Uterus (tissue), 4 donors: ENCODE measurements around the gene PTGFRN. TPM values are rescaled to one million over a fixed set of nuclear protein-coding genes. Genes with fewer than 3 reads are reported as not detected.

ENCODE experiments used
- DNase-seq, 2 donors: peaks; one replicate each; pipeline ENCODE4 v3.0.0-alpha.2; 2019 to 2020
- H3K27ac ChIP-seq, 2 donors: fragments of 200-600 bp; sonication (generic); 1 replicate in 1 of 2; 2 replicates in 1 of 2; pipeline ENCODE4 v1.5.1; 2016 to 2018
- H3K27me3 ChIP-seq, 2 donors: fragments of 200-600 bp; sonication (generic); one replicate each; pipeline ENCODE4 v1.5.1; 2018 to 2019; ENCODE audit warnings: control low read depth in 1 of 2
- H3K36me3 ChIP-seq, 2 donors: fragments of 200-600 bp; sonication (generic); one replicate each; pipeline ENCODE4 v1.5.1; 2019; ENCODE audit warnings: control low read depth in 1 of 2
- H3K4me1 ChIP-seq, 2 donors: fragments of 200-600 bp; sonication (generic); one replicate each; pipeline ENCODE4 v1.5.1; 2018 to 2019; ENCODE audit warnings: control low read depth in 1 of 2
- H3K4me3 ChIP-seq, 2 donors: fragments of 200-600 bp; sonication (generic); 1 replicate in 1 of 2; 2 replicates in 1 of 2; pipeline ENCODE4 v1.5.1; 2018 to 2019; ENCODE audit warnings: mild to moderate bottlenecking in 1 of 2
- H3K9me3 ChIP-seq, 2 donors: fragments of 200-600 bp; sonication (generic); one replicate each; pipeline ENCODE4 v1.5.1; 2019; ENCODE audit warnings: control low read depth in 1 of 2
- CTCF ChIP-seq, 4 experiments: fragments of 200-600 bp in 2 of 4; fragments of 450-650 bp in 2 of 4; sonication (generic) in 2 of 4; IDR thresholded peaks; one replicate each; pipeline ENCODE4 v1.5.1; 2016 to 2019; ENCODE audit warnings: antibody characterized with exemption in 4 of 4, mild to moderate bottlenecking in 2 of 4, moderate library complexity in 1 of 4
- POLR2A ChIP-seq, 2 donors: fragments of 450-650 bp; IDR thresholded peaks; one replicate each; pipeline ENCODE4 v1.6.1; 2016; ENCODE audit warnings: antibody characterized with exemption in 2 of 2, mild to moderate bottlenecking in 1 of 2, moderate library complexity in 1 of 2
- intact Hi-C: fragments of 100-400 bp; cut with DNase I; formaldehyde crosslinking; loops from one replicate; pipeline ENCODE4 v1.15.1; 2023; ENCODE audit warnings: low total_unique reads
- total RNA-seq, 4 donors: library from RNA; depleted of rRNA in 3 of 4; stranded (reverse); fragments of >200 nt in 3 of 4; gene quantifications; one replicate each; pipeline versions ENCODE4 v1.1.0 to v1.2.4, GENCODE V29; 2014 to 2023
- donor health status: DM: yes; HTN: yes; CAD: no.

PTGFRN gene
- total RNA-seq, 4 donors from 2014 or later, result 32.4 to 134 (median 88.8) TPM

GRCh38 chr1:116916002-116916401 lies 6.3 kb downstream of the PTGFRN start:
- no peak overlapping the region for H3K4me3 ChIP-seq
- H3K9me3 ChIP-seq, result no peaks in the 10 kb centered on the region
- peak overlapping the region; percentile 17 to 58 for H3K27ac ChIP-seq

GRCh38 chr1:116916533-116917445 lies 7.1 kb downstream of the PTGFRN start:
- TF ChIP-seq CTCF (IDR thresholded peaks at IDR 0.05) (no peak), POLR2A (IDR thresholded peaks at IDR 0.05) (no peak)
- Histone ChIP-seq H3K36me3 (no peaks in the 10 kb centered on the region), H3K27me3 (no peaks in the 10 kb centered on the region), H3K9me3 (no peaks in the 10 kb centered on the region), H3K4me3 (no peak overlapping the region), H3K27ac (peak overlapping the region; percentile 17 to 58), H3K4me1 (no peaks in the 10 kb centered on the region)
- no peak for DNase-seq
- intact Hi-C loops, result no loop called here

More at GRCh38 chr1:116916002-116916401, 6.3 kb downstream of the PTGFRN start:
- Histone ChIP-seq H3K36me3 (no peaks in the 10 kb centered on the region), H3K27me3 (no peaks in the 10 kb centered on the region), H3K4me1 (no peaks in the 10 kb centered on the region)
- no peak for DNase-seq
- TF ChIP-seq POLR2A (IDR thresholded peaks at IDR 0.05), result no peak
- no peak for TF ChIP-seq CTCF (IDR thresholded peaks at IDR 0.05)
- intact Hi-C loops, result no loop called here

GRCh38 chr1:116918714-116919357 lies 9.1 kb downstream of the PTGFRN start:
- Histone ChIP-seq H3K36me3 (no peaks in the 10 kb centered on the region), H3K27me3 (no peaks in the 10 kb centered on the region), H3K4me1 (no peaks in the 10 kb centered on the region), H3K27ac (no peak overlapping the region), H3K4me3 (no peak overlapping the region), H3K9me3 (no peaks in the 10 kb centered on the region)
- no peak for DNase-seq
- intact Hi-C loops, result no loop called here
- TF ChIP-seq CTCF (IDR thresholded peaks at IDR 0.05) (no peak), POLR2A (IDR thresholded peaks at IDR 0.05) (no peak)

- H3K4me1 ChIP-seq, result no peaks in the 10 kb centered on the region
- no peak for TF ChIP-seq POLR2A (IDR thresholded peaks at IDR 0.05)
- TF ChIP-seq CTCF (IDR thresholded peaks at IDR 0.05), result no peak
- no peaks in the 10 kb centered on the region for H3K9me3 ChIP-seq
- no peaks in the 10 kb centered on the region for H3K36me3 ChIP-seq
- no peak overlapping the region for H3K27ac ChIP-seq
- no peaks in the 10 kb centered on the region for H3K27me3 ChIP-seq
- no peak for DNase-seq
- intact Hi-C loops, result no loop called here
- H3K4me3 ChIP-seq, result no peak overlapping the region
Measured at GRCh38 chr1:116919802-116920201, 10.1 kb downstream of the PTGFRN start.

- intact Hi-C loops, result no loop called here
- no peak overlapping the region for H3K4me3 ChIP-seq
- no peaks in the 10 kb centered on the region for H3K9me3 ChIP-seq
- H3K4me1 ChIP-seq, result no peaks in the 10 kb centered on the region
- no peaks in the 10 kb centered on the region for H3K36me3 ChIP-seq
- no peak for DNase-seq
- H3K27ac ChIP-seq, result no peak overlapping the region
- TF ChIP-seq POLR2A (IDR thresholded peaks at IDR 0.05) (no peak), CTCF (IDR thresholded peaks at IDR 0.05) (no peak)
- H3K27me3 ChIP-seq, result no peaks in the 10 kb centered on the region
Measured at GRCh38 chr1:116920211-116920610, 10.5 kb downstream of the PTGFRN start.
